Mesenchymal stem cell (in vitro differentiated cells and primary cell): Measurements from ENCODE around the gene TMEM151B.
A peak's percentile ranks its signal among the peaks of the same experiment; 100 is the strongest.

Source experiments
- DNase-seq: peaks from one replicate; pipeline ENCODE4 v3.0.0-alpha.2; 2013
- H2AFZ ChIP-seq: one replicate; pipeline ENCODE4 v1.6.1; 2013; ENCODE audit warnings: low read depth, mild to moderate bottlenecking, control low read depth, inconsistent platforms, low read length, moderate library complexity
- H2AK5ac ChIP-seq: 2 replicates; pipeline ENCODE4 v1.6.1; 2013; ENCODE audit warnings: low read length, moderate library complexity, mild to moderate bottlenecking, inconsistent platforms; ENCODE audit not compliant: severe bottlenecking
- H2BK120ac ChIP-seq: one replicate; pipeline ENCODE4 v1.6.1; 2013; ENCODE audit warnings: low read depth, mild to moderate bottlenecking, inconsistent platforms, low read length, moderate library complexity
- H2BK12ac ChIP-seq, 2 experiments: one replicate each; pipeline ENCODE4 v1.6.1; 2013; ENCODE audit warnings: inconsistent platforms in 2 of 2, low read length in 2 of 2, mild to moderate bottlenecking in 2 of 2, moderate library complexity in 2 of 2, control low read depth in 1 of 2
- H2BK15ac ChIP-seq: one replicate; pipeline ENCODE4 v1.6.1; 2013; ENCODE audit warnings: mild to moderate bottlenecking, low read depth, inconsistent platforms; ENCODE audit not compliant: poor library complexity, severe bottlenecking
- H2BK5ac ChIP-seq: 2 replicates; pipeline ENCODE4 v1.6.1; 2013; ENCODE audit warnings: low read depth, mild to moderate bottlenecking, low read length, control low read depth, inconsistent platforms; ENCODE audit not compliant: poor library complexity, severe bottlenecking
- H3K14ac ChIP-seq, 2 experiments: one replicate each; pipeline ENCODE4 v1.6.1; 2013; ENCODE audit warnings: inconsistent platforms in 2 of 2, low read length in 2 of 2, control low read depth in 1 of 2, mild to moderate bottlenecking in 1 of 2, moderate library complexity in 1 of 2
- H3K18ac ChIP-seq, 2 experiments: one replicate each; pipeline ENCODE4 v1.6.1; 2013; ENCODE audit warnings: inconsistent platforms in 2 of 2, low read length in 2 of 2, control low read depth in 1 of 2, low read depth in 1 of 2, mild to moderate bottlenecking in 1 of 2
- H3K23ac ChIP-seq, 2 experiments: one replicate each; pipeline ENCODE4 v1.6.1; 2013; ENCODE audit warnings: inconsistent platforms in 2 of 2, low read length in 2 of 2, mild to moderate bottlenecking in 2 of 2, moderate library complexity in 2 of 2, control low read depth in 1 of 2
- H3K27ac ChIP-seq: 2 replicates; pipeline ENCODE4 v1.5.1; 2013; ENCODE audit warnings: mild to moderate bottlenecking, moderate library complexity, low read length, control low read depth, inconsistent platforms; ENCODE audit not compliant: poor library complexity, severe bottlenecking
- H3K27me3 ChIP-seq, 2 experiments: 2 replicates each; pipeline versions ENCODE4 v1.6.1 to v1.7.0; 2013; ENCODE audit warnings: low read length in 2 of 2, mild to moderate bottlenecking in 2 of 2, moderate library complexity in 2 of 2, control low read depth in 1 of 2, inconsistent platforms in 1 of 2; ENCODE audit not compliant: control insufficient read depth in 1 of 2, insufficient read depth in 1 of 2
- H3K36me3 ChIP-seq, 2 experiments: 2 replicates each; pipeline versions ENCODE4 v1.6.1 to v1.7.0; 2013; ENCODE audit warnings: low read length in 2 of 2, control low read depth in 1 of 2, inconsistent platforms in 1 of 2, low read depth in 1 of 2, mild to moderate bottlenecking in 1 of 2; ENCODE audit not compliant: insufficient read depth in 2 of 2, control insufficient read depth in 1 of 2
- H3K4ac ChIP-seq, 2 experiments: one replicate each; pipeline ENCODE4 v1.6.1; 2013; ENCODE audit warnings: inconsistent platforms in 2 of 2, low read length in 2 of 2, mild to moderate bottlenecking in 2 of 2, moderate library complexity in 2 of 2, control low read depth in 1 of 2, low read depth in 1 of 2
- H3K4me1 ChIP-seq: 2 replicates; pipeline ENCODE4 v1.6.1; 2013; ENCODE audit warnings: low read depth, low read length, control low read depth; ENCODE audit not compliant: control insufficient read depth, insufficient read depth
- H3K4me2 ChIP-seq: 2 replicates; pipeline ENCODE4 v1.6.1; 2013; ENCODE audit warnings: low read length, mild to moderate bottlenecking, inconsistent platforms; ENCODE audit not compliant: poor library complexity, severe bottlenecking
- H3K4me3 ChIP-seq, 2 experiments: 2 replicates each; pipeline versions ENCODE4 v1.5.1 to v1.7.0; 2013; ENCODE audit warnings: low read length in 2 of 2, mild to moderate bottlenecking in 2 of 2, control low read depth in 1 of 2, low read depth in 1 of 2; ENCODE audit not compliant: insufficient read depth in 1 of 2
- H3K79me1 ChIP-seq: replicated peaks from 2 replicates; pipeline ENCODE4 v1.6.1; 2013; ENCODE audit warnings: mild to moderate bottlenecking, control low read depth, low read length, inconsistent platforms; ENCODE audit not compliant: poor library complexity, severe bottlenecking
- H3K9ac ChIP-seq: 2 replicates; pipeline ENCODE4 v1.7.0; 2013; ENCODE audit warnings: mild to moderate bottlenecking, low read length, moderate library complexity
- H3K9me3 ChIP-seq: 2 replicates; pipeline ENCODE4 v1.7.0; 2013; ENCODE audit warnings: mild to moderate bottlenecking, low read length; ENCODE audit not compliant: control insufficient read depth
- H4K8ac ChIP-seq: one replicate; pipeline ENCODE4 v1.6.1; 2013; ENCODE audit warnings: inconsistent platforms, mild to moderate bottlenecking, low read length, moderate library complexity
- H4K91ac ChIP-seq: one replicate; pipeline ENCODE4 v1.6.1; 2013; ENCODE audit warnings: mild to moderate bottlenecking, low read length, inconsistent platforms
- WGBS: methylation state at CpG from one replicate; pipeline ENCODE4 v1.1.7; 2013; ENCODE audit warnings: mixed read lengths; 5-methylcytosine and 5-hydroxymethylcytosine counted together

The TMEM151B gene

DNA sequence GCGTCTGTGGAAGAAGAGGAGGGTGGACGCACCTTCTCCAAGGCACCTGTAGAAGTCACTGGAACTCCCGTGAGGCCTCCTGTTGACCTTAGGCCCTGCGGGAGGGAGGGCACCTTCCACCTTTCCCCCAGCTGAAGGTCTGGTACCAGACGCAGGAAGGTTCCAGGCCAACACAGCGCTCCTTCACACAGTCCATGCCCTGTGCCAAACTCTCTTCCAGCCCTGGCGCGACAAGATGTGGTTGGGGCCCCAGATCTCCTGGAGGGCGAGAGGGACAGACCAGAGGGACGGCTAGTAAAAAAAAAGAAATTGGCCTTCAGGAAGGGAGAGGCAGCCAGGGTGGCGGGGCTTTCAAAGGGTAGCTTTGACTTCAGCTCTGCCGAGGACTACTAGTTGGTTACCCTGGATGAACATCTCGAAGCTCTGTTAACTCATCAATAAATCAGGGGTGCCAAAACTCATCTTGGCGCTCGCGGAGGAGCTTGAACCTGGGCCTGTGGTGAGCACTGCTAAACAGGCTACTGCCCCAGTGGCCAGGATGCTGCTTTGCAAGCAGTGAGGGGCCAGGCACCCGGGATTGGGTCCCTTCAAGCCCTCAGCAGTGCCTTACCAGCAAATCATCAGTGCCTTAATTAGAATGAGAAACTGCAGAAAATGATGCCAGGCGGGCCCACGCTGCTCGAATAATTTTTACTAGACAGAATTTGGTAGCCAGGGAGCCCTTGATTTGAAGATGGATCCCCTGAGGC is 28.0 kb downstream of the TMEM151B start:
- 50% methylated on average over 17 of the region's 20 CpGs for WGBS
- Histone ChIP-seq H2BK12ac (no peak overlapping the region), H3K9me3 (no peaks in the 10 kb centered on the region)

DNA sequence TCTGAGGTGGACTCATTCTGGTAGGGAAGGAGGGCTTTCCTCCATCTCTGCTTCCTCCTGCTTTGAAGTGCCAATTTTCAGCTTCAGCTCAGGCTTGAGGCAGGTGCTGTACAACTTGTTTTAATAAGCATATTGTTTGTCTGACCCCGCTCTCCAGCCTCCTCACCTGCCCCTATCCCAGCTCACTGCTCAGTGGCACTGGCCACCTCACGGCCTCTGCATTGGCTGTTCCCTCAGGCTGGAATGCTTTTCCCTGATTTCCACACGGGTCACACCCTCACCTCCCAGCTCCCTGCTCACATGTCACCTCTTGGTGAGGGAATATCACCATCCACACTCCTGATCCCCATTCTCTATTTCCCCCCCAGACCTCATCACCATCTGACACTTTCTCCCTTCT is 28.6 kb downstream of the TMEM151B start:
- no peak overlapping the region for H3K4me3 ChIP-seq
- H2BK15ac ChIP-seq, result no peak overlapping the region
- no peak overlapping the region for H3K4ac ChIP-seq
- H3K14ac ChIP-seq, result no peak overlapping the region
- DNase-seq, result no peak
- no peak overlapping the region for H4K91ac ChIP-seq
- 77% methylated on average over 3 of the region's 3 CpGs for WGBS
- H4K8ac ChIP-seq, result no peak overlapping the region
- no peak overlapping the region for H2BK5ac ChIP-seq
- no peak overlapping the region for H3K23ac ChIP-seq
- H3K4me2 ChIP-seq, result no peak overlapping the region
- peaks cover 37 to 38% of the 10 kb centered on the region in 2 experiments for H3K36me3 ChIP-seq
- H2BK120ac ChIP-seq, result no peak overlapping the region
- H3K4me1 ChIP-seq, result peaks cover 12% of the 10 kb centered on the region
- no peak overlapping the region for H2AFZ ChIP-seq
- H3K27me3 ChIP-seq, result peaks cover 45 to 52% of the 10 kb centered on the region in 2 experiments
- no peak overlapping the region for H3K9ac ChIP-seq
- H3K18ac ChIP-seq, result no peak overlapping the region
- no peaks in the 10 kb centered on the region for H3K9me3 ChIP-seq
- H2BK12ac ChIP-seq, result no peak overlapping the region
- no peaks in the 10 kb centered on the region for H3K79me1 ChIP-seq
- no peak overlapping the region for H3K27ac ChIP-seq
- no peak overlapping the region for H2AK5ac ChIP-seq

More for the DNA sequence above, 28.0 kb downstream of the TMEM151B start:
- no peak overlapping the region for H2BK5ac ChIP-seq
- H4K91ac ChIP-seq, result no peak overlapping the region
- H2BK15ac ChIP-seq, result no peak overlapping the region
- H3K14ac ChIP-seq, result no peak overlapping the region
- peaks cover 30 to 32% of the 10 kb centered on the region in 2 experiments for H3K36me3 ChIP-seq
- no peak overlapping the region for H3K9ac ChIP-seq
- H3K4me2 ChIP-seq, result peak overlapping the region; percentile 73
- H2AFZ ChIP-seq, result no peak overlapping the region
- H3K4me1 ChIP-seq, result peaks cover 12% of the 10 kb centered on the region
- no peak for DNase-seq
- no peak overlapping the region for H2AK5ac ChIP-seq
- no peak overlapping the region for H3K27ac ChIP-seq
- no peak overlapping the region for H4K8ac ChIP-seq
- no peak overlapping the region for H3K23ac ChIP-seq
- peaks cover 45 to 58% of the 10 kb centered on the region in 2 experiments for H3K27me3 ChIP-seq
- peak overlapping the region in 1 of 2 experiments; percentile 71 for H3K4me3 ChIP-seq
- no peaks in the 10 kb centered on the region for H3K79me1 ChIP-seq
- no peak overlapping the region for H3K18ac ChIP-seq
- no peak overlapping the region for H2BK120ac ChIP-seq
- no peak overlapping the region for H3K4ac ChIP-seq

DNA sequence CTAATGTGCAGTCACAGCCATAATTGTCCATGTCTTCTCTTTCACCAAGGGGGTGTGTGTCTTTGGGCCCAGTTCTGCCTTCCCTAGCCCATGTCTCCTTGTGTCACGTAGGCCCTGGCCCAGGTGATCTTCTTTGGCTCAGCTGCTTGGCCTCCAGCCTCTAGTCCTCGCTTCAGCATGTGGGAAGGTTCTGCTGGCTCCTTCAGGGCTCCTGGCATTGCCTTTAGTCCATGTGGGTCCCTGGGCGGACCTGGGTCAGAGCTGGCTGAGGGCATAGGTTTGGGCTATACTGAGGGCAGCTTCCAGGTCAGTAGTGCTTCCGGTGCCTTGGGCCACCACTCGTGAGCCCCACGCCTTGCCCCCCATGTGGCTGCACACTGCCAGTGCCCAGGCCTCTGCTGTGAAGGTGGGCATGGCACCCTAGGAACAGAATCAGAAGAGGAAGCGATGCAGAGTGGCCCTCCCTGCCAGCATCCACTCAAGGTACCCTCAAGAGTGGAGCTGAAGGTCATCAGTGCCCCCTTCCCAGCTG is 30.1 kb downstream of the TMEM151B start:
- H3K23ac ChIP-seq, result no peak overlapping the region
- H3K18ac ChIP-seq, result no peak overlapping the region
- no peak overlapping the region for H4K91ac ChIP-seq
- H2AK5ac ChIP-seq, result no peak overlapping the region
- no peak overlapping the region for H2BK5ac ChIP-seq
- no peak overlapping the region for H3K14ac ChIP-seq
- no peak overlapping the region for H2BK12ac ChIP-seq
- no peak overlapping the region for H3K4ac ChIP-seq
- no peak overlapping the region for H2BK120ac ChIP-seq
- H3K27me3 ChIP-seq, result peaks cover 37 to 38% of the 10 kb centered on the region in 2 experiments
- H3K27ac ChIP-seq, result no peak overlapping the region
- no peak overlapping the region for H2AFZ ChIP-seq
- no peak overlapping the region for H4K8ac ChIP-seq
- H3K4me1 ChIP-seq, result peaks cover 12% of the 10 kb centered on the region
- no peak for DNase-seq
- no peak overlapping the region for H3K9ac ChIP-seq
- no peaks in the 10 kb centered on the region for H3K9me3 ChIP-seq
- no peak overlapping the region for H3K4me2 ChIP-seq
- H2BK15ac ChIP-seq, result no peak overlapping the region
- no peak overlapping the region for H3K4me3 ChIP-seq
- H3K36me3 ChIP-seq, result peaks cover 52% of the 10 kb centered on the region in 2 experiments
- WGBS, result 82% methylated on average over 7 of the region's 7 CpGs
- H3K79me1 ChIP-seq, result no peaks in the 10 kb centered on the region

DNA sequence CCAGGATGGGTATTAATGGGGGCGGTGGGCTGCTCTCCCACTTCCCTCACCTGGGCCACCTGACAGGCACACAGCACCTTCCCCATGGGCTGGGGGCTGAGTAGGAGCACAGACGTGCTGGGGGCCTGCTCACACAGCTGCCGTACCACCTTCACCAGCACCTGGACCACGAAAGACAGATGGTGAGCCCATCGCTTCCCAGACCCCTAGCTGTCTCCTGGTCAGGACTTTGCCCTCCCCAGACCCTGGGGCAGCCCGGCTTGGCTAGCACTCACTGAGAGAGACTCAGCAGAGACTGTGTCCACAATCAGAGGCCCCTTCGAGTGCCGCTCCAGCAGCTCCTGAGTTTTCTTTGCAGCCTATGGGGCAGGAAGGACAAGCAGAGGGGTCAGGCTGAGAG is 30.9 kb downstream of the TMEM151B start:
- no peak for DNase-seq
- H3K14ac ChIP-seq, result no peak overlapping the region
- no peak overlapping the region for H3K27ac ChIP-seq
- no peak overlapping the region for H2AFZ ChIP-seq
- no peak overlapping the region for H4K8ac ChIP-seq
- peaks cover 12% of the 10 kb centered on the region for H3K4me1 ChIP-seq
- no peak overlapping the region for H3K4ac ChIP-seq
- H3K9me3 ChIP-seq, result no peaks in the 10 kb centered on the region
- H3K4me2 ChIP-seq, result no peak overlapping the region
- no peak overlapping the region for H2BK15ac ChIP-seq
- no peak overlapping the region for H2BK5ac ChIP-seq
- H3K79me1 ChIP-seq, result no peaks in the 10 kb centered on the region
- H4K91ac ChIP-seq, result no peak overlapping the region
- no peak overlapping the region for H3K18ac ChIP-seq
- H2BK12ac ChIP-seq, result no peak overlapping the region
- 96% methylated on average over 7 of the region's 8 CpGs for WGBS
- no peak overlapping the region for H2BK120ac ChIP-seq
- H2AK5ac ChIP-seq, result no peak overlapping the region
- no peak overlapping the region for H3K9ac ChIP-seq
- peaks cover 30 to 31% of the 10 kb centered on the region in 2 experiments for H3K27me3 ChIP-seq
- H3K4me3 ChIP-seq, result no peak overlapping the region
- H3K36me3 ChIP-seq, result peaks cover 59 to 60% of the 10 kb centered on the region in 2 experiments
- H3K23ac ChIP-seq, result no peak overlapping the region
